ENCODE measurements around the gene EXOC3. TPM values are rescaled to one million over a fixed set of nuclear protein-coding genes. Genes with fewer than 3 reads are reported as not detected.

EXOC3 gene
- total RNA-seq, 1 donor from 2014 or later, result 43.3 TPM

DNA sequence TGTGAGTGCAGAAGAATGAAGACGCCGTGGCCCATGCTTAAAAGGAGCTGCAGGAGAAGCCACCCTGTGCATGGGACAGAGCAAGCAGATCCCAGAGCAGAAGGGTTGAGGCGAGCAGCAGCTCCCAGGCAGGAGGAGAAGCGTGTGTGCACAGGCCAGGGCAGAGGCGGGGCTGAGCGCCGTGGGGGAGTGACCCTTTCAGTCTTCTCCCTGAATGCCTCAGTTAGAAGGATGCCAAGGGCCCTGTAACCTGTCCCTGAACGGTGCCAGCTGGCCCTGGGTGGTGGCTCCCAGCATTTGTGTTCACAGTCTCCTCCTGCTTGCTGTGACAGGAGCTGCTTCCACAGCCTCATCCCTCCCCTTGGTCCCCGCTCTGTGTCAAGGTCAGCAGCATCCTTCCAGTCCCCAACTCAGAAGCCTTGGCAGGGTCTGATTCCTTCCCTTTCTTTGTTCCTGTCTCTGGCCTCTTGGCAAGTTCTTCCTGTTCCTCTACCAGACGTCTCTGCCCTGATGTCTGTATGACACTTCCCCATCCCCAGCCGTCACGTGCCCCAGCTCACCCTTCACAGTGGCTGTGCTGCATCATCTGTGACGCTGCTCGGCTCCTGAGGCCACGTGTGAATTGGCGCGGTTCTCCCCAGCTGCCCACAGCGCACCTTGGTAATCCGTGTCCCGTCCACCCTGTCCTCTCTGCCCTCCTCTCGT lies 5.2 kb downstream of the EXOC3 start:
- Mint-ChIP-seq H3K36me3 (ENCODE audit: low read depth) (peaks cover 53% of the 10 kb centered on the region), H3K9me3 (ENCODE audit: low read depth) (peaks cover 10% of the 10 kb centered on the region), H3K4me3 (ENCODE audit: unreplicated experiment) (no peak overlapping the region), H3K27ac (ENCODE audit: unreplicated experiment) (no peak overlapping the region), H3K27me3 (ENCODE audit: low read depth) (no peaks in the 10 kb centered on the region), H3K4me1 (ENCODE audit: low read depth) (peaks cover 23% of the 10 kb centered on the region)
- DNase-seq (ENCODE audit: low spot score), result no peak
- TF ChIP-seq, protein P1, sequence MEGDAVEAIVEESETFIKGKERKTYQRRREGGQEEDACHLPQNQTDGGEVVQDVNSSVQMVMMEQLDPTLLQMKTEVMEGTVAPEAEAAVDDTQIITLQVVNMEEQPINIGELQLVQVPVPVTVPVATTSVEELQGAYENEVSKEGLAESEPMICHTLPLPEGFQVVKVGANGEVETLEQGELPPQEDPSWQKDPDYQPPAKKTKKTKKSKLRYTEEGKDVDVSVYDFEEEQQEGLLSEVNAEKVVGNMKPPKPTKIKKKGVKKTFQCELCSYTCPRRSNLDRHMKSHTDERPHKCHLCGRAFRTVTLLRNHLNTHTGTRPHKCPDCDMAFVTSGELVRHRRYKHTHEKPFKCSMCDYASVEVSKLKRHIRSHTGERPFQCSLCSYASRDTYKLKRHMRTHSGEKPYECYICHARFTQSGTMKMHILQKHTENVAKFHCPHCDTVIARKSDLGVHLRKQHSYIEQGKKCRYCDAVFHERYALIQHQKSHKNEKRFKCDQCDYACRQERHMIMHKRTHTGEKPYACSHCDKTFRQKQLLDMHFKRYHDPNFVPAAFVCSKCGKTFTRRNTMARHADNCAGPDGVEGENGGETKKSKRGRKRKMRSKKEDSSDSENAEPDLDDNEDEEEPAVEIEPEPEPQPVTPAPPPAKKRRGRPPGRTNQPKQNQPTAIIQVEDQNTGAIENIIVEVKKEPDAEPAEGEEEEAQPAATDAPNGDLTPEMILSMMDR (IDR thresholded peaks at IDR 0.05), result no peak

DNA sequence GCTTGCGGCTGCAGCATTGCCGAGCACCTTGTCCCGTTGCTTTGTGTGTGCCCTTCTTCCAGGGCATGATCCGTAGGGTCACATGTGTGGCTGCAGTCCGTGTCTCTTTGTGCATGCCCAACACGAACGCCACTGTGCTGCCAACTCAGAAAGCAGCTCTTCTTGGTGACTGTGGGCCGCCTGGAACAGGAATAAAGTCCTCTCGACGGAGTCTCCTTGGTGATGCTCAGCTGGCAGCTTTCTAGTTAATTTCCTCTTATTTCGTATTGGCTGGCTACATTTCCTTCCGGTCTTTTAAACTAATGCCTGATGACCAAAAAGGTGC lies 5.8 kb downstream of the EXOC3 start:
- Mint-ChIP-seq H3K4me3 (ENCODE audit: unreplicated experiment) (no peak overlapping the region), H3K36me3 (ENCODE audit: low read depth) (peaks cover 58% of the 10 kb centered on the region), H3K9me3 (ENCODE audit: low read depth) (peaks cover 10% of the 10 kb centered on the region), H3K27me3 (ENCODE audit: low read depth) (no peaks in the 10 kb centered on the region), H3K27ac (ENCODE audit: unreplicated experiment) (no peak overlapping the region), H3K4me1 (ENCODE audit: low read depth) (peaks cover 19% of the 10 kb centered on the region)
- DNase-seq (ENCODE audit: low spot score), result no peak
- TF ChIP-seq, protein P1 (IDR thresholded peaks at IDR 0.05), result no peak

DNA sequence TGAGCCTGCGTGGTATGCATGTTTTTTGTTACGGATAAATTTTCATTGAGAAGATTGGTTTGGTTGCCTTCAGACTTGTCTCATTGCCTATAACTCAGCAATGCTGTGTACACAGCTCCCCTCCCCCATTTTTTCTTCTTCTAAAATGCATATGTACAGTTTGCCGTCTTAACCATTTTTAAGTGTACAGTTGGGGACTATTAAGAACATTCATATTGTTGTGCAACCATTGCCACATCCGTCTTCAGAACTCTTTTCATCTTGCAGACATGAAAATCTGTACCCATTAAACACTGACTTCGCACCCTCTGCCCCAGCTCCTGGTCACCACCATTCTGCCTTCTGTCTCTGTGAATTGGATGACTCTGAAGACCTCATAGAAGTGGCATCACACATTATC lies 6.2 kb downstream of the EXOC3 start:
- TF ChIP-seq, protein P1 (IDR thresholded peaks at IDR 0.05), result no peak
- no peaks in the 10 kb centered on the region for H3K27me3 Mint-ChIP-seq (ENCODE audit: low read depth)
- H3K27ac Mint-ChIP-seq (ENCODE audit: unreplicated experiment), result no peak overlapping the region
- DNase-seq (ENCODE audit: low spot score), result no peak
- H3K4me1 Mint-ChIP-seq (ENCODE audit: low read depth), result peaks cover 15% of the 10 kb centered on the region
- H3K9me3 Mint-ChIP-seq (ENCODE audit: low read depth), result peaks cover 10% of the 10 kb centered on the region
- H3K4me3 Mint-ChIP-seq (ENCODE audit: unreplicated experiment), result no peak overlapping the region
- peaks cover 61% of the 10 kb centered on the region for H3K36me3 Mint-ChIP-seq (ENCODE audit: low read depth)

DNA sequence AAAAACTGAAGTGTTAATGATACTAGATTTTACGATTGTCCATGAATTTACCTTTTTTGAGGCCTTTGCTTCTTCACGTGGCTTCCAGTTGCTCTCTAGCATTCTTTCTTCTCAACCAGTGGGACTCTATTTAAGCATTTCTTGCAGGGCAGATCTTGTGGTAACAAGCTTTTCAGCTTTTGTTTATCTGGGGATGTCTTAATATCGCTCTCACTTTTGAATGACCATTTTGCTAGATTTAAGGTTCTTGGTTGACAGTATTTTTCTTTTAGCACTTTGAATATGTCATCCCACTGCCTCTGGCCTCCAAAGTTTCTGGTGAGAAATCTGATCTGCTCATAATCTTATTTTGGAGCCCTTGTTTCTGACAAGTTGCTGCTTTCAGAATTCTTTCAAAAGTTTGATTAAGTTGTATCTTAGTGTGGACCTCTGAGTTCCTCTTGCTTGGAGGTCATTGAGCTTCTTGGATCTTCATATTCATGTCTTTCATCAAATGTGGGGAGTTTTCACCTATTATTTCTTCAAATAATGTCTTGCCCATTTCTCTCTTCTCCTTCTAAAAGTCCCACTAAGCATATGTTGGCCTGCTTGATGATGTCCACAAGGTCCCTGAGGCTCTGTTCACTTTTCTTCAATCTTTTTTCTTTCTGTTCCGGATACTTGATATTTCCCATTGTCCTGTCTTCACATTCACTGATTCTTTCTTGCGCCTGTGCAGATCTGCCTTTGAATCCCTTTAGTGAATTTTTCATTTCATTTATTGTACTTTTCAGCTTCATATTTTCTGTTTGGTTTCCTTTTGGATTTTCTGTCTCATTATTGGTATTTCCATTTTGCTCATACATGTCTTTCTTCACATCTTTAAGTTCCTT lies 8.8 kb downstream of the EXOC3 start:
- Mint-ChIP-seq H3K27ac (ENCODE audit: unreplicated experiment) (no peak overlapping the region), H3K4me3 (ENCODE audit: unreplicated experiment) (no peak overlapping the region), H3K9me3 (ENCODE audit: low read depth) (peaks cover 10% of the 10 kb centered on the region), H3K36me3 (ENCODE audit: low read depth) (peaks cover 64% of the 10 kb centered on the region), H3K27me3 (ENCODE audit: low read depth) (no peaks in the 10 kb centered on the region), H3K4me1 (ENCODE audit: low read depth) (peaks cover 1% of the 10 kb centered on the region)
- DNase-seq (ENCODE audit: low spot score), result no peak
- TF ChIP-seq, protein P1 (IDR thresholded peaks at IDR 0.05), result no peak

DNA sequence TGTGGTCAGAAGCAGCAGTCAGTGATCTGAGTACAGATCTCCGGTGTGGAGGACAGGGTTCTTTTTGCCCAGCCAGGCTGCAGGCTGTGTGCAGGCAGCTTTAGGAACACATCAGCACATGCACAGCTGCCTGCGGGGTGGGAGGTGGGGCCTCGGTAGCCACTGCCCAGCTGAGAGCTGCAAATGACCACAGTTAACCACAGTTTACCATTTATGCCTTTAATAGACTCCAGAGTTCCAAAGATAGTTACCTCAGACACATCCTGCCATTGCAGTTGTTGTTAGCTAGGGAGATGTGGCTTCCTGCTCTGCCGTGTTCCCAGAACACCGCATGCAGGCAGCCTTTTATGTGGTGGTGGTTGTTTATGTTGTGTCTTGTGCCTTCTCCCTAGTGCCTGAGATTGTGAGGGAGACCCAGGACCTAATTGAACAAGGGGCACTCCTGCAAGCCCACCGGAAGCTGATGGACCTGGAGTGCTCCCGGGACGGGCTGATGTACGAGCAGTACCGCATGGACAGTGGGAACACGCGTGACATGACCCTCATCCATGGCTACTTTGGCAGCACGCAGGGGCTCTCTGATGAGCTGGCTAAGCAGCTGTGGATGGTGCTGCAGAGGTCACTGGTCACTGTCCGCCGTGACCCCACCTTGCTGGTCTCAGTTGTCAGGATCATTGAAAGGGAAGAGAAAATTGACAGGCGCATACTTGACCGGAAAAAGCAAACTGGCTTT lies 10.2 kb downstream of the EXOC3 start:
- H3K4me3 Mint-ChIP-seq (ENCODE audit: unreplicated experiment), result no peak overlapping the region
- no peaks in the 10 kb centered on the region for H3K27me3 Mint-ChIP-seq (ENCODE audit: low read depth)
- peak overlapping the region; percentile 6 for H3K27ac Mint-ChIP-seq (ENCODE audit: unreplicated experiment)
- TF ChIP-seq, protein P1 (IDR thresholded peaks at IDR 0.05), result no peak
- DNase-seq (ENCODE audit: low spot score), result peak; percentile 80
- no peaks in the 10 kb centered on the region for H3K4me1 Mint-ChIP-seq (ENCODE audit: low read depth)
- peaks cover 10% of the 10 kb centered on the region for H3K9me3 Mint-ChIP-seq (ENCODE audit: low read depth)
- H3K36me3 Mint-ChIP-seq (ENCODE audit: low read depth), result peaks cover 58% of the 10 kb centered on the region
